HEK293 (cell line): ENCODE data around the gene ERAP2.

ENCODE experiments used
- CTCF ChIA-PET: fragments of 350-600 bp; formaldehyde crosslinking; extraction: SDS; loops from one replicate; lab custom pipeline; 2021; ENCODE audit warnings: antibody characterized with exemption; lab: Yijun Ruan, JAX
- POLR2A ChIA-PET: fragments of 300-600 bp; formaldehyde crosslinking; extraction: SDS; loops from one replicate; lab custom pipeline; 2020; ENCODE audit warnings: antibody characterized with exemption, inconsistent platforms; lab: Yijun Ruan, JAX
- H3K27ac ChIP-seq: fragments of 200-500 bp; sonication (Bioruptor generic); 2 replicates; pipeline ENCODE4 v1.5.1; 2014; ENCODE audit warnings: low read depth, low read length, control low read depth, inconsistent platforms; ENCODE audit errors: extremely low read depth
- H3K36me3 ChIP-seq, 2 experiments: fragments of 200-500 bp in 1 of 2; sonication (Bioruptor generic) in 1 of 2; 1 replicate in 1 of 2; 2 replicates in 1 of 2; pipeline ENCODE4 v1.5.1; 2014 to 2017; ENCODE audit warnings: inconsistent platforms in 2 of 2, low read length in 2 of 2; ENCODE audit not compliant: control insufficient read depth in 2 of 2, insufficient read depth in 1 of 2
- H3K4me1 ChIP-seq: fragments of 200-500 bp; sonication (Bioruptor generic); 2 replicates; pipeline ENCODE4 v1.5.1; 2014; ENCODE audit warnings: mild to moderate bottlenecking, low read length, inconsistent platforms; ENCODE audit not compliant: control insufficient read depth, insufficient read depth
- H3K4me3 ChIP-seq: 2 replicates; pipeline ENCODE4 v1.5.1; 2011; ENCODE audit warnings: low read depth, mild to moderate bottlenecking, control low read depth, low read length, moderate library complexity
- H3K9me3 ChIP-seq: fragments of 200-500 bp; sonication (Bioruptor generic); 2 replicates; pipeline ENCODE4 v1.5.1; 2014; ENCODE audit warnings: low read depth, low read length, inconsistent platforms; ENCODE audit not compliant: control insufficient read depth, insufficient read depth
- BCL11A ChIP-seq: fragments of 450-650 bp; formaldehyde crosslinking; IDR thresholded peaks from 2 replicates; pipeline ENCODE4 v1.5.1; 2016; ENCODE audit warnings: low read depth, missing biosample characterization, missing genetic modification characterization
- BCL6B ChIP-seq: fragments of 450-650 bp; formaldehyde crosslinking; IDR thresholded peaks from 2 replicates; pipeline ENCODE4 v1.5.1; 2017; ENCODE audit warnings: missing biosample characterization, missing genetic modification characterization
- GLIS1 ChIP-seq: fragments of 450-650 bp; formaldehyde crosslinking; IDR thresholded peaks from 2 replicates; pipeline ENCODE4 v1.5.1; 2016; ENCODE audit warnings: missing biosample characterization, missing genetic modification characterization
- GLIS2 ChIP-seq: fragments of 450-650 bp; formaldehyde crosslinking; IDR thresholded peaks from 2 replicates; pipeline ENCODE4 v1.5.1; 2016; ENCODE audit warnings: missing biosample characterization, missing genetic modification characterization
- MZF1 ChIP-seq: fragments of 450-650 bp; formaldehyde crosslinking; IDR thresholded peaks from 2 replicates; pipeline ENCODE4 v1.5.1; 2017; ENCODE audit warnings: missing biosample characterization, missing genetic modification characterization, borderline replicate concordance
- PATZ1 ChIP-seq: fragments of 450-650 bp; formaldehyde crosslinking; IDR thresholded peaks from 2 replicates; pipeline ENCODE4 v1.5.1; 2016; ENCODE audit warnings: missing biosample characterization, missing genetic modification characterization
- SCRT2 ChIP-seq: fragments of 450-650 bp; formaldehyde crosslinking; IDR thresholded peaks from 2 replicates; pipeline ENCODE4 v1.5.1; 2016; ENCODE audit warnings: missing biosample characterization, missing genetic modification characterization
- SETDB1 ChIP-seq: IDR thresholded peaks from one replicate; pipeline ENCODE4 v1.6.1; 2017; ENCODE audit warnings: mild to moderate bottlenecking, low read length, moderate library complexity, mixed read lengths; ENCODE audit not compliant: insufficient read length
- SP2 ChIP-seq: fragments of 450-650 bp; formaldehyde crosslinking; IDR thresholded peaks from 2 replicates; pipeline ENCODE4 v1.5.1; 2016; ENCODE audit warnings: missing biosample characterization, missing genetic modification characterization
- YY1 ChIP-seq: fragments of 450-650 bp; formaldehyde crosslinking; IDR thresholded peaks from 2 replicates; pipeline ENCODE4 v1.5.1; 2018; ENCODE audit warnings: missing biosample characterization, missing genetic modification characterization
- ZBTB21 ChIP-seq: fragments of 450-650 bp; formaldehyde crosslinking; IDR thresholded peaks from 2 replicates; pipeline ENCODE4 v1.5.1; 2017; ENCODE audit warnings: missing biosample characterization, missing genetic modification characterization
- ZEB2 ChIP-seq: fragments of 450-650 bp; formaldehyde crosslinking; IDR thresholded peaks from 2 replicates; pipeline ENCODE4 v1.5.1; 2016; ENCODE audit warnings: missing biosample characterization, missing genetic modification characterization
- ZFHX2 ChIP-seq: fragments of 450-650 bp; formaldehyde crosslinking; conservative IDR thresholded peaks from 2 replicates; pipeline ENCODE4 v1.5.1; 2016; ENCODE audit warnings: missing biosample characterization, missing genetic modification characterization
- ZFP3 ChIP-seq: fragments of 450-650 bp; formaldehyde crosslinking; IDR thresholded peaks from 2 replicates; pipeline ENCODE4 v1.5.1; 2016; ENCODE audit warnings: low read depth, missing biosample characterization, missing genetic modification characterization
- ZNF132 ChIP-seq: fragments of 450-650 bp; formaldehyde crosslinking; IDR thresholded peaks from 2 replicates; pipeline ENCODE4 v1.5.1; 2017; ENCODE audit warnings: missing biosample characterization, missing genetic modification characterization, borderline replicate concordance
- ZNF169 ChIP-seq: fragments of 450-650 bp; formaldehyde crosslinking; IDR thresholded peaks from 2 replicates; pipeline ENCODE4 v1.5.1; 2016; ENCODE audit warnings: missing biosample characterization, missing genetic modification characterization
- ZNF202 ChIP-seq: fragments of 450-650 bp; formaldehyde crosslinking; IDR thresholded peaks from 2 replicates; pipeline ENCODE4 v1.5.1; 2016; ENCODE audit warnings: missing biosample characterization, missing genetic modification characterization, borderline replicate concordance
- ZNF211 ChIP-seq: fragments of 450-650 bp; formaldehyde crosslinking; IDR thresholded peaks from 2 replicates; pipeline ENCODE4 v1.5.1; 2016; ENCODE audit warnings: low read depth, missing biosample characterization, missing genetic modification characterization
- ZNF239 ChIP-seq: fragments of 450-650 bp; formaldehyde crosslinking; IDR thresholded peaks from 2 replicates; pipeline ENCODE4 v1.5.1; 2016; ENCODE audit warnings: missing biosample characterization, missing genetic modification characterization
- ZNF292 ChIP-seq: fragments of 450-650 bp; formaldehyde crosslinking; IDR thresholded peaks from 2 replicates; pipeline ENCODE4 v1.5.1; 2016; ENCODE audit warnings: low read depth, missing biosample characterization, missing genetic modification characterization, borderline replicate concordance
- ZNF324 ChIP-seq: fragments of 450-650 bp; formaldehyde crosslinking; IDR thresholded peaks from 2 replicates; pipeline ENCODE4 v1.5.1; 2016; ENCODE audit warnings: missing biosample characterization, missing genetic modification characterization
- ZNF558 ChIP-seq: fragments of 450-650 bp; formaldehyde crosslinking; IDR thresholded peaks from 2 replicates; pipeline ENCODE4 v1.5.1; 2016; ENCODE audit warnings: missing biosample characterization, missing genetic modification characterization
- ZNF560 ChIP-seq: fragments of 450-650 bp; formaldehyde crosslinking; IDR thresholded peaks from 2 replicates; pipeline ENCODE4 v1.5.1; 2017; ENCODE audit warnings: missing biosample characterization, missing genetic modification characterization, borderline replicate concordance
- ZNF623 ChIP-seq: fragments of 450-650 bp; formaldehyde crosslinking; IDR thresholded peaks from 2 replicates; pipeline ENCODE4 v1.5.1; 2016; ENCODE audit warnings: missing biosample characterization, missing genetic modification characterization
- ZNF624 ChIP-seq: fragments of 450-650 bp; formaldehyde crosslinking; IDR thresholded peaks from 2 replicates; pipeline ENCODE4 v1.5.1; 2017; ENCODE audit warnings: missing biosample characterization, missing genetic modification characterization
- ZNF645 ChIP-seq: fragments of 450-650 bp; formaldehyde crosslinking; IDR thresholded peaks from 2 replicates; pipeline ENCODE4; 2016; ENCODE audit warnings: missing biosample characterization, missing genetic modification characterization
- ZNF692 ChIP-seq: fragments of 450-650 bp; formaldehyde crosslinking; IDR thresholded peaks from 2 replicates; pipeline ENCODE4 v1.5.1; 2016; ENCODE audit warnings: missing biosample characterization, missing genetic modification characterization
- ZNF704 ChIP-seq: fragments of 450-650 bp; formaldehyde crosslinking; IDR thresholded peaks from 2 replicates; pipeline ENCODE4 v1.5.1; 2016; ENCODE audit warnings: missing biosample characterization, missing genetic modification characterization
- ZNF785 ChIP-seq: fragments of 450-650 bp; formaldehyde crosslinking; IDR thresholded peaks from 2 replicates; pipeline ENCODE4 v1.5.1; 2016; ENCODE audit warnings: missing biosample characterization, missing genetic modification characterization
- ZXDB ChIP-seq: fragments of 450-650 bp; formaldehyde crosslinking; IDR thresholded peaks from 2 replicates; pipeline ENCODE4 v1.5.1; 2016; ENCODE audit warnings: missing biosample characterization, missing genetic modification characterization

The ERAP2 gene

GRCh38 chr5:96852759-96853158 lies 23.5 kb upstream of the ERAP2 start:
- Histone ChIP-seq H3K36me3 (no peaks in the 10 kb centered on the region), H3K27ac (no peak overlapping the region), H3K4me3 (no peak overlapping the region), H3K9me3 (no peaks in the 10 kb centered on the region), H3K4me1 (no peaks in the 10 kb centered on the region; the same call in 1 of the 2 replicates)
- CTCF ChIA-PET, result no interaction called here
- POLR2A ChIA-PET, result no interaction called here
- TF ChIP-seq ZNF624 (tag by site-specific recombination), result no peak
- TF ChIP-seq YY1, result no peak
- TF ChIP-seq ZNF560 (tag by site-specific recombination), result no peak
- no peak for TF ChIP-seq ZNF202 (tag by site-specific recombination)
- no peak for TF ChIP-seq SCRT2
- TF ChIP-seq ZXDB (tag by site-specific recombination), result no peak
- no peak for TF ChIP-seq GLIS2 (tag by site-specific recombination)
- TF ChIP-seq ZNF132 (tag by site-specific recombination), result no peak
- TF ChIP-seq ZFHX2 (tag by site-specific recombination), result no peak
- TF ChIP-seq ZNF623 (tag by site-specific recombination), result no peak
- TF ChIP-seq BCL6B (tag by site-specific recombination), result no peak
- TF ChIP-seq MZF1 (tag by site-specific recombination), result no peak
- TF ChIP-seq ZNF169 (tag by site-specific recombination), result no peak

- ChIA-PET CTCF (no interaction called here), POLR2A (no interaction called here)
- Histone ChIP-seq H3K4me3 (no peak overlapping the region), H3K4me1 (no peaks in the 10 kb centered on the region; the same call in 1 of the 2 replicates), H3K9me3 (no peaks in the 10 kb centered on the region), H3K27ac (no peak overlapping the region), H3K36me3 (no peaks in the 10 kb centered on the region)
- TF ChIP-seq PATZ1 (tag by site-specific recombination) (no peak), GLIS2 (tag by site-specific recombination) (no peak), SP2 (tag by site-specific recombination) (no peak), ZNF211 (tag by site-specific recombination) (no peak), ZBTB21 (tag by site-specific recombination) (no peak), ZNF292 (no peak), BCL11A (tag by site-specific recombination) (no peak), ZNF558 (tag by site-specific recombination) (no peak), SETDB1 (no peak), ZFP3 (tag by site-specific recombination) (no peak), ZEB2 (tag by site-specific recombination) (no peak), ZNF645 (tag by site-specific recombination) (no peak), ZNF692 (tag by site-specific recombination) (no peak), ZNF324 (no peak), GLIS1 (tag by site-specific recombination) (no peak), ZNF704 (tag by site-specific recombination) (no peak), ZNF239 (no peak), ZNF785 (tag by site-specific recombination) (no peak)
These were observed 22.2 kb upstream of the ERAP2 start for GRCh38 chr5:96854067-96854466.
